ENCODE data around the gene RPTN.
"Not testable (repeated sequence)": the region's sequence is repeated elsewhere in the genome, so short reads cannot be mapped to it uniquely, and the experiment has no call there.

The RPTN gene

DNA sequence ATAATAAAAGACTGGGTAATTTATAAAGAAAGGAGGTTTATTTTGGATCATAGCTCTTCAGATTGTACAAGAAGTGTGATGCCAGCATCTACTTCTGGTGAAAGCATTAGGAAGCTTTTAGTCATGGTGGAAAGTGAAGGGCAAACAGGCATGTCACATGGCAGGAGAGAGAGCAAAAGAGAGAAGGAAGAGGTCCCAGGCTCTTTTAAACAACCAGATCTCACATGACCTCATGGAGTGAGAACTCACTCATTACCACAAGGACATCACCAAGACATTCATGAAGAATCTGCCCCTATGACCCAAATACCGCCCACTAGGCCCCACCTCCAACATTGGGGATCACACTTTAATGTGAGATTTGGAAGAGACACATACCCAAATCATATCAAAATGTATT lies 10.0 kb downstream of the RPTN start:
- no peak for DNase-seq (ENCODE audit: low read depth)
- TF ChIP-seq, protein P1, sequence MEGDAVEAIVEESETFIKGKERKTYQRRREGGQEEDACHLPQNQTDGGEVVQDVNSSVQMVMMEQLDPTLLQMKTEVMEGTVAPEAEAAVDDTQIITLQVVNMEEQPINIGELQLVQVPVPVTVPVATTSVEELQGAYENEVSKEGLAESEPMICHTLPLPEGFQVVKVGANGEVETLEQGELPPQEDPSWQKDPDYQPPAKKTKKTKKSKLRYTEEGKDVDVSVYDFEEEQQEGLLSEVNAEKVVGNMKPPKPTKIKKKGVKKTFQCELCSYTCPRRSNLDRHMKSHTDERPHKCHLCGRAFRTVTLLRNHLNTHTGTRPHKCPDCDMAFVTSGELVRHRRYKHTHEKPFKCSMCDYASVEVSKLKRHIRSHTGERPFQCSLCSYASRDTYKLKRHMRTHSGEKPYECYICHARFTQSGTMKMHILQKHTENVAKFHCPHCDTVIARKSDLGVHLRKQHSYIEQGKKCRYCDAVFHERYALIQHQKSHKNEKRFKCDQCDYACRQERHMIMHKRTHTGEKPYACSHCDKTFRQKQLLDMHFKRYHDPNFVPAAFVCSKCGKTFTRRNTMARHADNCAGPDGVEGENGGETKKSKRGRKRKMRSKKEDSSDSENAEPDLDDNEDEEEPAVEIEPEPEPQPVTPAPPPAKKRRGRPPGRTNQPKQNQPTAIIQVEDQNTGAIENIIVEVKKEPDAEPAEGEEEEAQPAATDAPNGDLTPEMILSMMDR (conservative IDR thresholded peaks at IDR 0.05; ENCODE audit: low read depth, low read length), result no peak

DNA sequence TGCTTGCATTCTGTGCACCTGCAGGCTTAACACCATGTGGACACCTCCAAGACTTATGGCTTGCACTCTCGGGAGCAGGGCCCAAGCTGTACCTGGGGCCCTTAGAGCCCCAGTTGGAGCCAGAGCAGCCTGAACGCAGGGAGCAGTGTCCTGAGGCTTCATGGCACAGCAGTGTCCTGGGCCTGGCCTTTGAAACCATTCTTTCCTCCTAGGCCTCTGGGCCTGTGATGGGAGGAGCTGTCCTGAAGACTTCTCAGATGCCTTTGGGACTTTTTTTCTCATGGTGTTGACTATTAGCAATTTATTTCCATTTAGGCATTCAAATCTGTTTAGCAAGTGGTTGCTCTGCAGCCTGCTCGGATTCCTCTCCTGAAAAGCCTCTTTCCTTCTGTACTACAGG lies 11.0 kb downstream of the RPTN start:
- TF ChIP-seq, protein P1 (conservative IDR thresholded peaks at IDR 0.05; ENCODE audit: low read depth, low read length), result no peak
- no peak overlapping the region for H3K4me3 ChIP-seq (ENCODE audit: low read depth, low read length)
- DNase-seq (ENCODE audit: low read depth), result no peak

More for the DNA sequence above, 10.0 kb downstream of the RPTN start:
- H3K4me3 ChIP-seq (ENCODE audit: low read depth, low read length), result no peak overlapping the region

DNA sequence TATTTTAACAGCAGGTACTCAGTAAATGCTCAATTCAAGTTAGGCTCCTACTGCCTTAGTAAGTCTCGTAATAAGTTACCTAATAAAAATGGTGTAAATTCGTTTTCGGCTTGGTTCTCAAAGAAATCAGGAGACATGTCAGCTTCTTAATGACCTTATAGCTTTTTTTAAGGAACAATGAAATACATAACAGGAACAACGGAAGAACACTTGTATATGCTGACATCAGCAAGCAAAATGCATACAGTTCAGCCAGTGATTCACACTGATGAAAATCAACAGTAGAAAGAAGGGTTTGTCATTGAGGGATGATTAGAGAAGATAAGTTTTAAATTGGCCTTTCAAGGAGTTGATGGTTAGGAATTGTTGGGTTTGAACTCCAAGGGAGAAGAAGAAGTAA lies 13.3 kb downstream of the RPTN start:
- DNase-seq (ENCODE audit: low read depth), result no peak
- TF ChIP-seq, protein P1 (conservative IDR thresholded peaks at IDR 0.05; ENCODE audit: low read depth, low read length), result no peak
- H3K4me3 ChIP-seq (ENCODE audit: low read depth, low read length), result no peak overlapping the region

DNA sequence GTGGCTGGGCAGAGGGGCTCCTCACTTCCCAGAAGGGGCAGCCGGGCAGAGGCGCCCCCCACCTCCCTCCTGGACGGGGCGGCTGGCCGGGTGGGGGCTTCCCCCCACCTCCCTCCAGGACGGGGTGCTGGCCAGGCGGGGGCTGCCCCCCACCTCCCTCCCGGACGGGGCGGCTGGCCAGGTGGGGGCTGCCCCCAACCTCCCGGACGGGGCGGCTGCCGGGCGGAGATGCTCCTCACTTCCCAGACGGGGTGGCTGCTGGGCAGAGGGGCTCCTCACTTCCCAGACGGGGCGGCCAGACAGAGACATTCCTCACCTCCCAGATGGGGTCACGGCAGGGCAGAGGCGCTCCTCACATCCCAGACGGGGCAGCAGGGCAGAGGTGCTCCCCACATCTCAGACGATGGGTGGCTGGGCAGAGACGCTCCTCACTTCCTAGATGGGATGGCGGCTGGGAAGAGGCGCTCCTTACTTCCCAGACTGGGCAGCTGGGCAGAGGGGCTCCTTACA lies 14.3 kb downstream of the RPTN start:
- not testable (repeated sequence) for DNase-seq (ENCODE audit: low read depth)

DNA sequence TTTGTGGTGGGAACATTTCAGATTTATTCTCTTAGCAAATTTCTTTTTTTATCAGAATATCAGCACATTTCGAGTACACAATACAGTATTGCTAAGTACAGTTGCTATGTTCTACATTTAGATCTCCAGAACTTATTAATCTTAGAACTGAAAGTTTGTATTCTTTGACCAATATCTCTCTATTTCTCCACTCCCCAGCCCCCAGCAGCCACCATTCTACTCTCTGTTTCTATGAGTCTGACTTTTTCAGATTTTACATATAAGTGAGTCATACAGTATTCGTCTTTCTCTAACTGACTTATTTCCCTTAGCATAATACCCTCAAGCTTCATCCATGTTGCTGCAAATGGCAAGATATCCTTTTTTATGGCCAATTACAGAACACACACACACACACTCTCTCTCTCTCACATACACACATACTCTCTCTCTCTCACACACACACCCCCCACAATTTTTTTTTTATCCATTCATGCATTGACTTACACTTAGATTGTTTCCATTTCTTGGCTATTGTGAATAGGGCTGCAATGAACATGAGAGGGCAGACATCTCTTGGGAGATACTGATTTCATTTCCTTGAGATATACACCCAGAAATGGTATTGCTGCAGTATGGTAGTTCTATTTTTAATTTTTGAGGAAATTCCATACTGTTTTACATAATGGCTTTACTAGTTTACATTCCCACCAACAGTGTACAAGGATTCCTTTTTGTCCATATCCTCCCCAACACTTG lies 15.7 kb downstream of the RPTN start:
- no peak overlapping the region for H3K4me3 ChIP-seq (ENCODE audit: low read depth, low read length)
- TF ChIP-seq, protein P1 (conservative IDR thresholded peaks at IDR 0.05; ENCODE audit: low read depth, low read length), result no peak
- no peak for DNase-seq (ENCODE audit: low read depth)

More for the DNA sequence above, 14.3 kb downstream of the RPTN start:
- not testable (repeated sequence) for H3K4me3 ChIP-seq (ENCODE audit: low read depth, low read length)

DNA sequence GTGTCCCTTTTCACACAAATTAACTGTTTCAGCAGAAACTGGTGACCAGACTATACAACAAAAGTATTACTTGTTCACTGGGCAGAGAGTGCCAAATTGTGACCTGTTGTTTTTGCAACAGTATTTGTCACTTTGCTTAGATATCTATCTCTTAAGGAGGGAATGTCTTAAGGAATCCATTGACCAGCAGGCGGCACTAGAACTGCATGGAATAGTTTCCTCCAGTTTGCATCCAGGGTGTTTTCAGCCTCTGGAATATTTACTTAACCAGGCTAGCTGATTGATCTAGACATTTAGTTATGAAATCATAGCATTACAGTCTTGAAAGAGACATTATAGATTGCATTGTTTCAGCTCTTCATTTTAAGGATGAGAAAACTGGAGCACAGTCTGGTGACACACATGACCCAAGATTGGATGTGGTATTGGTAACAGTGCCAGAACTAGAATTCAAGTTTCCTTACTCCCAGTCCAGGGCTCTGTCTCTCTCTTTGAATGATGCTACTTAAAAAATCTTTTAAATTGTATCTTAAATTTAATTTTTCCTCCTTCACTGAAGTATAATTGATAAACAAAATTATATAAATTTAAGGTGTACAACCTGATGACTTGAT lies 16.9 kb downstream of the RPTN start:
- TF ChIP-seq, protein P1 (conservative IDR thresholded peaks at IDR 0.05; ENCODE audit: low read depth, low read length), result peak; percentile 93
- H3K4me3 ChIP-seq (ENCODE audit: low read depth, low read length), result no peak overlapping the region
- DNase-seq (ENCODE audit: low read depth), result peak; percentile 89

DNA sequence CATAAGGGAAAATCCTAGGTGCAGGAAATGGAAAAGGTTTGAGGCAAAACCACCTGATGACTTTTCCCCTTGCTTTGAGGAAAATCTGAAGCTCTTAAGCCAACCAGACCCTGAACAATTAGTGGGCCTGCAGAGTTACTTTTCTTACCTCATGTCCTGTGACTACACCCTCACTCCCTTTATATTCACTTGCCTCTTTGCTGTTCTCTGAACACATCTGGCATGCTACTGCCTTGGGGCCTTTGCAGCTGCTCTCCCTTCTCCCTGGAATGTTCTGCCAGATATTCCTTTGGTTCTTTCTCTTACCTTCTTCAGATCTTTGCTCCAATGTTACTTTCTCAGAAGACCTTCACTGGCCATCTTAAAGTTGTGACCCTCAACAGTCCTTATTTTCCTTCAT lies 21.8 kb downstream of the RPTN start:
- H3K4me3 ChIP-seq (ENCODE audit: low read depth, low read length), result no peak overlapping the region
- no peak for DNase-seq (ENCODE audit: low read depth)
- TF ChIP-seq, protein P1 (conservative IDR thresholded peaks at IDR 0.05; ENCODE audit: low read depth, low read length), result no peak
